H1 (cell line): ENCODE results near the gene RFFL. TPM values are rescaled to one million over a fixed set of nuclear protein-coding genes. Genes with fewer than 3 reads are reported as not detected.

Experiments used
- HDAC2 ChIP-seq, 2 experiments: fragments of 300-600 bp in 1 of 2; sonication (generic) in 1 of 2; IDR thresholded peaks; 2 replicates each; pipeline ENCODE4 v1.6.1; 2011 to 2012; ENCODE audit warnings: low read depth in 2 of 2, low read length in 2 of 2, mild to moderate bottlenecking in 2 of 2, moderate library complexity in 2 of 2, borderline replicate concordance in 1 of 2, inconsistent platforms in 1 of 2
- JUN ChIP-seq: IDR thresholded peaks from 2 replicates; pipeline ENCODE4 v1.6.1; 2011; ENCODE audit warnings: low read depth, mild to moderate bottlenecking, improper control_type of control experiment, low read length
- RAD21 ChIP-seq, 2 experiments: IDR thresholded peaks in 1 of 2; conservative IDR thresholded peaks in 1 of 2; 2 replicates each; pipeline ENCODE4 v1.6.1; 2011; ENCODE audit warnings: low read depth in 2 of 2, low read length in 2 of 2, improper control_type of control experiment in 1 of 2, inconsistent platforms in 1 of 2, mild to moderate bottlenecking in 1 of 2, moderate library complexity in 1 of 2
- RNF2 ChIP-seq: fragments of 200-900, 300-1000 bp; sonication (generic); IDR thresholded peaks from 2 replicates; pipeline ENCODE4 v1.7.1; 2016; ENCODE audit warnings: borderline replicate concordance, low read depth, mild to moderate bottlenecking, antibody characterized with exemption, low read length; ENCODE audit not compliant: poor library complexity, severe bottlenecking; ENCODE audit errors: missing control alignments
- SIX5 ChIP-seq: IDR thresholded peaks from 2 replicates; pipeline ENCODE4 v1.6.1; 2011; ENCODE audit warnings: mild to moderate bottlenecking, low read depth, low read length
- SP2 ChIP-seq: IDR thresholded peaks from 2 replicates; pipeline ENCODE4 v1.6.1; 2012; ENCODE audit warnings: mild to moderate bottlenecking, low read length, inconsistent platforms
- polyA plus RNA-seq, 7 experiments: library from polyadenylated mRNA; depleted of rRNA in 3 of 7; stranded (reverse) in 5 of 7; unstranded in 2 of 7; fragments of >200 nt in 5 of 7; fragments of 200-250 nt in 2 of 7; gene quantifications; 1 replicate in 5 of 7; 2 replicates in 1 of 7; 4 replicates in 1 of 7; pipeline versions ENCODE4 v1.2.1 to v1.2.3, GENCODE V29; 2011 to 2013; ENCODE audit warnings: missing spikeins in 2 of 7, mixed read lengths in 2 of 7
- total RNA-seq: library from RNA; stranded (reverse); fragmentation: NEBNext Ultra II Directional; extraction: Animal tissue kit (Norgen Biotek cat#: 25700); gene quantifications from 2 replicates; pipeline ENCODE4 v1.2.1, GENCODE V29; 2021
- TF ChIP-seq, protein P1 (sequence below): fragments of 300-600 bp; sonication (generic); IDR thresholded peaks from 2 replicates; pipeline ENCODE4 v1.7.1; 2012; ENCODE audit warnings: low read length, moderate library complexity, mild to moderate bottlenecking, inconsistent platforms; ENCODE audit not compliant: insufficient replicate concordance
- TF ChIP-seq, protein P2 (sequence below): IDR thresholded peaks from 2 replicates; pipeline ENCODE4 v1.6.1; 2012; ENCODE audit warnings: inconsistent platforms

Gene RFFL
- total and polyA plus RNA-seq, 2 of the 8 experiments (the other 6 are each of a cell fraction or from before 2014, with no cell fraction given) = 14.0 to 24.5 TPM

- TF ChIP-seq, protein P1, sequence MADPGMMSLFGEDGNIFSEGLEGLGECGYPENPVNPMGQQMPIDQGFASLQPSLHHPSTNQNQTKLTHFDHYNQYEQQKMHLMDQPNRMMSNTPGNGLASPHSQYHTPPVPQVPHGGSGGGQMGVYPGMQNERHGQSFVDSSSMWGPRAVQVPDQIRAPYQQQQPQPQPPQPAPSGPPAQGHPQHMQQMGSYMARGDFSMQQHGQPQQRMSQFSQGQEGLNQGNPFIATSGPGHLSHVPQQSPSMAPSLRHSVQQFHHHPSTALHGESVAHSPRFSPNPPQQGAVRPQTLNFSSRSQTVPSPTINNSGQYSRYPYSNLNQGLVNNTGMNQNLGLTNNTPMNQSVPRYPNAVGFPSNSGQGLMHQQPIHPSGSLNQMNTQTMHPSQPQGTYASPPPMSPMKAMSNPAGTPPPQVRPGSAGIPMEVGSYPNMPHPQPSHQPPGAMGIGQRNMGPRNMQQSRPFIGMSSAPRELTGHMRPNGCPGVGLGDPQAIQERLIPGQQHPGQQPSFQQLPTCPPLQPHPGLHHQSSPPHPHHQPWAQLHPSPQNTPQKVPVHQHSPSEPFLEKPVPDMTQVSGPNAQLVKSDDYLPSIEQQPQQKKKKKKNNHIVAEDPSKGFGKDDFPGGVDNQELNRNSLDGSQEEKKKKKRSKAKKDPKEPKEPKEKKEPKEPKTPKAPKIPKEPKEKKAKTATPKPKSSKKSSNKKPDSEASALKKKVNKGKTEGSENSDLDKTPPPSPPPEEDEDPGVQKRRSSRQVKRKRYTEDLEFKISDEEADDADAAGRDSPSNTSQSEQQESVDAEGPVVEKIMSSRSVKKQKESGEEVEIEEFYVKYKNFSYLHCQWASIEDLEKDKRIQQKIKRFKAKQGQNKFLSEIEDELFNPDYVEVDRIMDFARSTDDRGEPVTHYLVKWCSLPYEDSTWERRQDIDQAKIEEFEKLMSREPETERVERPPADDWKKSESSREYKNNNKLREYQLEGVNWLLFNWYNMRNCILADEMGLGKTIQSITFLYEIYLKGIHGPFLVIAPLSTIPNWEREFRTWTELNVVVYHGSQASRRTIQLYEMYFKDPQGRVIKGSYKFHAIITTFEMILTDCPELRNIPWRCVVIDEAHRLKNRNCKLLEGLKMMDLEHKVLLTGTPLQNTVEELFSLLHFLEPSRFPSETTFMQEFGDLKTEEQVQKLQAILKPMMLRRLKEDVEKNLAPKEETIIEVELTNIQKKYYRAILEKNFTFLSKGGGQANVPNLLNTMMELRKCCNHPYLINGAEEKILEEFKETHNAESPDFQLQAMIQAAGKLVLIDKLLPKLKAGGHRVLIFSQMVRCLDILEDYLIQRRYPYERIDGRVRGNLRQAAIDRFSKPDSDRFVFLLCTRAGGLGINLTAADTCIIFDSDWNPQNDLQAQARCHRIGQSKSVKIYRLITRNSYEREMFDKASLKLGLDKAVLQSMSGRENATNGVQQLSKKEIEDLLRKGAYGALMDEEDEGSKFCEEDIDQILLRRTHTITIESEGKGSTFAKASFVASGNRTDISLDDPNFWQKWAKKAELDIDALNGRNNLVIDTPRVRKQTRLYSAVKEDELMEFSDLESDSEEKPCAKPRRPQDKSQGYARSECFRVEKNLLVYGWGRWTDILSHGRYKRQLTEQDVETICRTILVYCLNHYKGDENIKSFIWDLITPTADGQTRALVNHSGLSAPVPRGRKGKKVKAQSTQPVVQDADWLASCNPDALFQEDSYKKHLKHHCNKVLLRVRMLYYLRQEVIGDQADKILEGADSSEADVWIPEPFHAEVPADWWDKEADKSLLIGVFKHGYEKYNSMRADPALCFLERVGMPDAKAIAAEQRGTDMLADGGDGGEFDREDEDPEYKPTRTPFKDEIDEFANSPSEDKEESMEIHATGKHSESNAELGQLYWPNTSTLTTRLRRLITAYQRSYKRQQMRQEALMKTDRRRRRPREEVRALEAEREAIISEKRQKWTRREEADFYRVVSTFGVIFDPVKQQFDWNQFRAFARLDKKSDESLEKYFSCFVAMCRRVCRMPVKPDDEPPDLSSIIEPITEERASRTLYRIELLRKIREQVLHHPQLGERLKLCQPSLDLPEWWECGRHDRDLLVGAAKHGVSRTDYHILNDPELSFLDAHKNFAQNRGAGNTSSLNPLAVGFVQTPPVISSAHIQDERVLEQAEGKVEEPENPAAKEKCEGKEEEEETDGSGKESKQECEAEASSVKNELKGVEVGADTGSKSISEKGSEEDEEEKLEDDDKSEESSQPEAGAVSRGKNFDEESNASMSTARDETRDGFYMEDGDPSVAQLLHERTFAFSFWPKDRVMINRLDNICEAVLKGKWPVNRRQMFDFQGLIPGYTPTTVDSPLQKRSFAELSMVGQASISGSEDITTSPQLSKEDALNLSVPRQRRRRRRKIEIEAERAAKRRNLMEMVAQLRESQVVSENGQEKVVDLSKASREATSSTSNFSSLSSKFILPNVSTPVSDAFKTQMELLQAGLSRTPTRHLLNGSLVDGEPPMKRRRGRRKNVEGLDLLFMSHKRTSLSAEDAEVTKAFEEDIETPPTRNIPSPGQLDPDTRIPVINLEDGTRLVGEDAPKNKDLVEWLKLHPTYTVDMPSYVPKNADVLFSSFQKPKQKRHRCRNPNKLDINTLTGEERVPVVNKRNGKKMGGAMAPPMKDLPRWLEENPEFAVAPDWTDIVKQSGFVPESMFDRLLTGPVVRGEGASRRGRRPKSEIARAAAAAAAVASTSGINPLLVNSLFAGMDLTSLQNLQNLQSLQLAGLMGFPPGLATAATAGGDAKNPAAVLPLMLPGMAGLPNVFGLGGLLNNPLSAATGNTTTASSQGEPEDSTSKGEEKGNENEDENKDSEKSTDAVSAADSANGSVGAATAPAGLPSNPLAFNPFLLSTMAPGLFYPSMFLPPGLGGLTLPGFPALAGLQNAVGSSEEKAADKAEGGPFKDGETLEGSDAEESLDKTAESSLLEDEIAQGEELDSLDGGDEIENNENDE = no peak
- TF ChIP-seq, protein P2, sequence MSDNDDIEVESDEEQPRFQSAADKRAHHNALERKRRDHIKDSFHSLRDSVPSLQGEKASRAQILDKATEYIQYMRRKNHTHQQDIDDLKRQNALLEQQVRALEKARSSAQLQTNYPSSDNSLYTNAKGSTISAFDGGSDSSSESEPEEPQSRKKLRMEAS = no peak
- no peak for TF ChIP-seq RNF2
- no peak for TF ChIP-seq HDAC2 (IDR thresholded peaks at IDR 0.05; ENCODE audit: borderline replicate concordance in 1 of 2, low read depth in 2 of 2, low read length in 2 of 2)
- TF ChIP-seq SP2 = no peak
- no peak for TF ChIP-seq SIX5
- TF ChIP-seq RAD21 (IDR thresholded peaks at IDR 0.05 in 1 of 2, conservative IDR thresholded peaks at IDR 0.05 in 1 of 2; ENCODE audit: low read depth in 2 of 2, low read length in 2 of 2) = no peak
- no peak for TF ChIP-seq JUN
These were observed 16.3 kb upstream of the RFFL start (continued) for GRCh38 chr17:35079547-35080423.
